Upper lobe of left lung (tissue), 6 donors: Measurements from ENCODE around the gene FAM171A2. TPM values are rescaled to one million over a fixed set of nuclear protein-coding genes. Genes with fewer than 3 reads are reported as not detected.

ENCODE experiments used
- ATAC-seq, 2 donors: fragments of 200-7000 bp; cut with Tn5 transposase; one replicate each; pipeline ENCODE4 v1.9.1; 2022; ENCODE audit warnings: mild to moderate bottlenecking in 2 of 2, moderate library complexity in 2 of 2; ENCODE audit not compliant: low FRiP score in 2 of 2
- DNase-seq, 2 donors: peaks; one replicate each; pipeline ENCODE4 v3.0.0-alpha.2; 2019 to 2020
- H3K27ac ChIP-seq, 4 donors: fragments of 200-600 bp; sonication (generic); one replicate each; pipeline ENCODE4 v1.5.1; 2016 to 2019
- H3K27me3 ChIP-seq, 4 donors: fragments of 200-600 bp; sonication (generic); one replicate each; pipeline ENCODE4 v1.5.1; 2017 to 2019
- H3K36me3 ChIP-seq, 4 donors: fragments of 200-600 bp; sonication (generic); one replicate each; pipeline ENCODE4 v1.5.1; 2016 to 2019
- H3K4me1 ChIP-seq, 4 donors: fragments of 200-600 bp; sonication (generic); one replicate each; pipeline ENCODE4 v1.5.1; 2018 to 2019
- H3K4me3 ChIP-seq, 4 donors: fragments of 200-600 bp; sonication (generic); one replicate each; pipeline ENCODE4 v1.5.1; 2017 to 2019; ENCODE audit warnings: mild to moderate bottlenecking in 2 of 4, moderate library complexity in 1 of 4
- H3K9me3 ChIP-seq, 4 donors: fragments of 200-600 bp; sonication (generic); one replicate each; pipeline ENCODE4 v1.5.1; 2018 to 2019
- CTCF ChIP-seq, 6 experiments: fragments of 450-650 bp in 4 of 6; fragments of 200-600 bp in 2 of 6; sonication (generic) in 2 of 6; IDR thresholded peaks; one replicate each; pipeline ENCODE4 v1.5.1; 2016 to 2019; ENCODE audit warnings: antibody characterized with exemption in 6 of 6
- EP300 ChIP-seq, 4 donors: sonication (generic); formaldehyde crosslinking; IDR thresholded peaks; one replicate each; pipeline ENCODE4 v1.5.1; 2017; ENCODE audit warnings: antibody characterized with exemption in 4 of 4, control low read depth in 2 of 4
- POLR2A ChIP-seq, 4 donors: fragments of 450-650 bp; IDR thresholded peaks; one replicate each; pipeline ENCODE4 v1.5.1; 2016 to 2017; ENCODE audit warnings: antibody characterized with exemption in 4 of 4, mild to moderate bottlenecking in 2 of 4
- POLR2AphosphoS5 ChIP-seq, 2 donors: sonication (generic); formaldehyde crosslinking; IDR thresholded peaks; one replicate each; pipeline ENCODE4 v1.5.1; 2017; ENCODE audit warnings: antibody characterized with exemption in 2 of 2
- WGBS, 2 donors: methylation state at CpG; one replicate each; pipeline ENCODE4 v1.1.5; 2017 to 2018; 5-methylcytosine and 5-hydroxymethylcytosine counted together
- total RNA-seq, 6 donors: library from RNA; depleted of rRNA in 4 of 6; stranded (reverse); fragments of >200 nt in 4 of 6; gene quantifications; one replicate each; pipeline versions ENCODE4 v1.1.0 to v1.2.1, GENCODE V29; 2016 to 2021
- donor health status: DM: no; HTN: no; CAD: no; lungs with moderate emphysema.
- donor health status: DM: no; HTN: yes; CAD: no; lungs with severe emphysema.

The FAM171A2 gene
- total RNA-seq, 6 donors from 2014 or later, result 0.61 to 4.6 (median 0.98) TPM; not detected in 1

- Histone ChIP-seq H3K27ac (no peak overlapping the region), H3K9me3 (no peaks in the 10 kb centered on the region), H3K27me3 (peaks cover 0 to 5% (median 2%) of the 10 kb centered on the region in 4 donors), H3K4me3 (no peak overlapping the region), H3K4me1 (peaks cover 16 to 22% (median 19%) of the 10 kb centered on the region in 4 donors), H3K36me3 (no peaks in the 10 kb centered on the region)
- ATAC-seq (no peak), DNase-seq (no peak)
- 76 to 92% methylated on average over 1 to 2 of the region's 2 CpGs for WGBS, 2 donors
- TF ChIP-seq EP300 (IDR thresholded peaks at IDR 0.05) (no peak), POLR2A (IDR thresholded peaks at IDR 0.05) (no peak), CTCF (IDR thresholded peaks at IDR 0.05) (no peak), POLR2AphosphoS5 (IDR thresholded peaks at IDR 0.05) (no peak)
These were observed 24.2 kb upstream of the FAM171A2 start for GRCh38 chr17:44387804-44388203.

GRCh38 chr17:44386182-44386525, 22.5 kb upstream of the FAM171A2 start:
- TF ChIP-seq POLR2AphosphoS5 (IDR thresholded peaks at IDR 0.05) (no peak), CTCF (IDR thresholded peaks at IDR 0.05) (no peak), POLR2A (IDR thresholded peaks at IDR 0.05) (no peak), EP300 (IDR thresholded peaks at IDR 0.05) (no peak)
- Histone ChIP-seq H3K4me3 (peak overlapping the region in 3 of 4 donors; percentile 43 to 57 (median 50)), H3K27ac (no peak overlapping the region), H3K9me3 (no peaks in the 10 kb centered on the region), H3K36me3 (no peaks in the 10 kb centered on the region), H3K4me1 (peaks cover 16 to 22% (median 19%) of the 10 kb centered on the region in 4 donors), H3K27me3 (peaks cover 0 to 5% (median 2%) of the 10 kb centered on the region in 4 donors)
- DNase-seq (no peak), ATAC-seq (no peak)
- 44 to 50% methylated on average over 6 to 10 of the region's 10 CpGs for WGBS, 2 donors

- Histone ChIP-seq H3K36me3 (no peaks in the 10 kb centered on the region), H3K27me3 (peaks cover 0 to 5% (median 2%) of the 10 kb centered on the region in 4 donors), H3K9me3 (no peaks in the 10 kb centered on the region), H3K4me1 (peaks cover 16 to 22% (median 19%) of the 10 kb centered on the region in 4 donors), H3K27ac (no peak overlapping the region), H3K4me3 (peak overlapping the region; percentile 7 to 57 (median 46))
- ATAC-seq (peak; percentile 88 to 95), DNase-seq (peak; percentile 90 to 96)
- 0 to 6% methylated on average over 16 to 37 of the region's 68 CpGs for WGBS, 2 donors
- TF ChIP-seq POLR2A (IDR thresholded peaks at IDR 0.05), result peak in 2 of 4 donors; percentile 16 to 44
- TF ChIP-seq POLR2AphosphoS5 (IDR thresholded peaks at IDR 0.05), result peak in 1 of 2 donors; percentile 68
- TF ChIP-seq EP300 (IDR thresholded peaks at IDR 0.05), result no peak
- peak in 1 of 6 experiments; percentile 12 for TF ChIP-seq CTCF (IDR thresholded peaks at IDR 0.05)
These were observed 21.9 kb upstream of the FAM171A2 start for GRCh38 chr17:44385287-44386181.

- DNase-seq (peak in 1 of 2 donors; percentile 81), ATAC-seq (peak; percentile 1 to 23)
- Histone ChIP-seq H3K27me3 (peaks cover 0 to 5% (median 2%) of the 10 kb centered on the region in 4 donors), H3K4me3 (peak overlapping the region; percentile 7 to 57 (median 46)), H3K36me3 (no peaks in the 10 kb centered on the region), H3K4me1 (peaks cover 16 to 22% (median 19%) of the 10 kb centered on the region in 4 donors), H3K27ac (no peak overlapping the region), H3K9me3 (no peaks in the 10 kb centered on the region)
- WGBS, 2 donors, result 5 to 14% methylated on average over 13 to 24 of the region's 26 CpGs
- TF ChIP-seq POLR2A (IDR thresholded peaks at IDR 0.05) (no peak), EP300 (IDR thresholded peaks at IDR 0.05) (no peak), POLR2AphosphoS5 (IDR thresholded peaks at IDR 0.05) (no peak), CTCF (IDR thresholded peaks at IDR 0.05) (no peak)
These were observed 21.2 kb upstream of the FAM171A2 start for GRCh38 chr17:44384823-44385286.
